Endometrial microvascular endothelial cells (primary cell): ENCODE measurements around the gene NDEL1. TPM values are rescaled to one million over a fixed set of nuclear protein-coding genes. Genes with fewer than 3 reads are reported as not detected.

ENCODE experiments used
- in situ Hi-C: cut with HindIII; loops from 2 replicates; pipeline ENCODE4 v1.10.0; 2017; ENCODE audit warnings: low sequenced_read_pairs, low pct_unique_long_range_greater_than_20kb; ENCODE audit errors: inconsistent ontology term
- total RNA-seq: library from RNA; depleted of rRNA; stranded (reverse); fragments of >200 nt; gene quantifications from one replicate; pipeline ENCODE4 v1.2.3, GENCODE V29; 2015; ENCODE audit errors: inconsistent ontology term

The NDEL1 gene
- total RNA-seq, 1 donor from 2014 or later: 63.9 TPM

DNA sequence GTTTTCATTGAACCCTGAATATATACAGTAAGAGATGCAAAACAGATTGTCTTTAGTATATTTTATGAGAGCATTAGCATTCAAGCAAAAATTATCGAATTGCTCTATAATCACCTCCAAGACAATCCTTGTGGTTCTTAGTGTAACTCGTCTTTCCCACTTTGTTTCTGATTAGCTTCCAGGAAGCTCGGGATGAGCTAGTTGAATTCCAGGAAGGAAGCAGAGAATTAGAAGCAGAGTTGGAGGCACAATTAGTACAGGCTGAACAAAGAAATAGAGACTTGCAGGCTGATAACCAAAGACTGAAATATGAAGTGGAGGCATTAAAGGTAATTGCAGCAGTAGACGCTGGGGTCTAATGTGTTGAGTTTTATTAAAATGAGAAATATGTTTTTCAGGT lies 9.9 kb downstream of the NDEL1 start:
- in situ Hi-C loops: loop anchor here (25.0 kb wide), 1 partner anchor 317 kb away; the partner anchor contains the start of gene SPDYE4

DNA sequence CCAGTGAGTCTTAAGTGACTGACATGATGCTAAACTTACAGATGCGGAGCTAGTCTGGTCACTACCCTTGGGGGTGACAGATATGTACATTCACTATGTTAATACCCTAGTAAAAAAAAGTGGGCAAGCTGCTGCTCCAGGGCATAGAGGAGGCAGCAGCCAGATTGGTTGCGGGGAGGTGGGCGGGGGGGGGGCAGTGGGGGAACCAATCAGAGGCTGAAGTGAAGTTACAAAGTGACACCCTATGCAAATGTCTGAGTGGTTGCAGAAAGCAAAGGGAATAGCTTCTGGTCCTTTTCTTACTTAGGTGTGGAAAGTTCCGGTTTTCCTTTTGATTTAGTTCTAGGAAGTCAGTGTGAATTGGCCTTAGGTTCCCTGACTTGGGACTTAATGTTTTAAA lies 12.1 kb downstream of the NDEL1 start:
- in situ Hi-C loops: loop anchor here (25.0 kb wide), 1 partner anchor 315 kb away; the partner anchor contains the start of gene SPDYE4

DNA sequence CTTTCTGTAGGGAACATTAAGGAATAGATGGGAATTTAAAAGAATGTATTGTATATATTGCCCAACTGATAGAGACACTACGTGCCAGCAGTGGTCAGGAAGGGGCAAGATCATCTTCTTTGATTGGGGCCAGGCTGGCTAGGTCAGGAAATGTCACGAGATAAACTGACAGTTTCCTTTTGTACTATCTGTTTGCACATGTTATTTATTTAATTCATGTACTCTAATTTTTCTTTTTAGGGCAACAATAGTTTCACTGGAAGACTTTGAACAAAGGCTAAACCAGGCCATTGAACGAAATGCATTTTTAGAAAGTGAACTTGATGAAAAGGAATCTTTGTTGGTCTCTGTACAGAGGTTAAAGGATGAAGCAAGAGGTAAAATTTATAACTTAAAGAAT lies 12.6 kb downstream of the NDEL1 start:
- in situ Hi-C loops: loop anchor here (25.0 kb wide), 1 partner anchor 314 kb away; the partner anchor contains the start of gene SPDYE4

DNA sequence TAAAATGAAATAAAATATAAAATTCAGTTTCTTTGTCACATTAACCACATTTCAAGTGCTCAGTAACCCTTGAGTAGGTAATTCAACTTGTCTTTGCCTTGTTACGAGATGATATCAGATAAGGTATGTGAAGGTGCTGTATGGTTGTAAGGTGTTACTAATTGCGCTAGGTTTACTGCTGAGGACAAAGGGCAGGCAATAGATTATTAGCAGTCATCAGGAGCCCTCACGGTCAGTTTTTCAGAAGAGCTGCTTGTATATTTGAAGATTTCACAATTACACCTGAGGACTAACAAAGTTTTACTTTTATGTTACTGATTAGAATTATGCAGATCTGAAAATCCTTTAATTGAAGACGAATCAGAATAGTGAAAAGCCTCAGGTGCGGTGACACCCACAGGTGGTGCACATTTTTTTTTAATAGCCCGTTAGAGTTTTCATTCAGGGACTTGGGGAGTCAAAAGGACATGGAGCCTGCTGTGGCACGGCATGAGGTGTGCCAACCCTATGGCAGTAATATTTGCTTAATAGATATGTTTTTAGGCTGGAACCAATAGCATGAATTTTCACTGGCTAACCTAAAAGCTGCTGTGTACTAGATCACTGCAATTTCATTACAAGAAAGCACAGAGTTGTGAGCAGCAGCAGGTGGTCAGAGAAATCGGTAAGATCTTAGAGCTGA lies 16.4 kb downstream of the NDEL1 start:
- in situ Hi-C loops: no loop called here

DNA sequence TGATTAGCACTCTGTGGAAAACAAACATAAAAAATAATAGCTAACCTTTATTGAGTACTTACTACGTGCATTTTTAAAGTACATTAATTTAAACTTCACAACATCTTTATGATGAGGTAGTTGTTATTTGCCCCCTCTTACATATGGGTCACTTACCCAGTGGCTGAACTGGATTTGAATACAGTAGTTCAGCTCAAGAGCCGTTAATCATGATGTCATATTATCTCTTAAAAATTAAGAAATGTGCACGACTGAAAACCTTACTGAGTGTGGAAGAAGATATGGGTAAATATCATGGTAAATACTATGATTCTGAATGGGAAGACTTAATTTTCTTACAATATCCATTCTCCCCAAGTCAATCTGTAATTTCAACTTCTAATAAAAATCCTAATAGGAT lies 17.6 kb downstream of the NDEL1 start:
- in situ Hi-C loops: no loop called here

DNA sequence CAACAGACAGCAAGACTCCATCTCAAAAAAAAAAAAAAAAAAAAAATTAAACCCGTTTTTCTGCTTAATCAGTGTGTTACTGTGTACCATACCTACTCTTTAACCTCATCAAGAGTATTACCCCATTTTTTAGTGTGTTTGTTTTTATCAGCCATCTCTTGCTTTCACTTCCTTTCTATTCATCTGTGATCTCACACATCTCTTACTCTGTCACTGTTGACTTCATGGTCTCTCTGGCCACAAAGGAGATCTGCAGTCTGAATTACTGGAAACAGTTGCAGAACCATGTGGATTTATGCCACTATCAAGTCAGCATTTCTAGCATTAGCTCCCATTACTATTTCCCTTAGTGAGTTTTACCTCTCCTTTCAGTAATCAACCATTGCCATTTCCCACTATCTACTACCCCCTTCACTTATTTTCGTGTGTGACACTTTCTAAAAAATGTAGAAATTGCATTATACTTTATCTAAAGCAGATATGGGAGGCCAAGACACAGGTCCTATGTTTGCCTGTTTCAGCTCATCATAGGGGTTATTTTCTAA lies 20.1 kb downstream of the NDEL1 start:
- in situ Hi-C loops: no loop called here

DNA sequence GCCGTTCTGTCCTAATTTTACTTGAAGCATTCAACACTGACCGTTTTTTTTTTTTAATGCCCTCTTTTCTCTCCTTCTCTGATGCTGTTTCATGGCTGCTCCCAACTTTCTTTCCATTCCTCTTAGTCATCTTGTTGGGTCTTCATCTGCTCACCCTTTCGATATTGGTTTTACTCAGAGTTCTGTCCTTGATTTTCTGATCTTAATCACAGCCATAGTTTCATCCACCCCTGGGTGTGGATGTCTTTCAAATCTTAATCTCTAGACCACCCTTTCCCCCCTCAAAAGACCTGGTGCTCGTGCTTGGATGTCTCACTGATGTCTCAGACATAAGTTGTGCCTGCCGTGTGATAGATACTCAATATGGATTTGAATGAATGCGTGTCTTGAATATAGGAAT lies 22.4 kb downstream of the NDEL1 start:
- in situ Hi-C loops: no loop called here

DNA sequence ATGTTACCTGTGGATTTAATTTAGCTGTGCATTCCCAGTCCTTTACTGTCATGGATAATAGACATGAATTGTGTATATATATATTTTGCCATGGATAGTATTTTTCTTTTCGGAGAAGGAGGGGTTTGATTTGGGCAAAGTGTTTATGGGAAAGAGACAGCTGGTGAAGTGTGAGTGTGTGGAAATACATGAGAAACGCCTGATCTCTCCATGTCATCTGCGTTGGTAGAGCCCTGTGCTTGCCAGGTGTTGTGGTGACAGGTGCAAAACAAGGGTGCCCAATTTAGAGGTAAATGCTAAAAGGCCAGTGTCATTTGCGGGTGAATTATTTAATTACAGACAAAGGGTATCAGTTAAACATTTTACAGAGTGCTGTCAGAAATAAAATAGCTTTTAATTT lies 23.4 kb downstream of the NDEL1 start:
- in situ Hi-C loops: no loop called here

DNA sequence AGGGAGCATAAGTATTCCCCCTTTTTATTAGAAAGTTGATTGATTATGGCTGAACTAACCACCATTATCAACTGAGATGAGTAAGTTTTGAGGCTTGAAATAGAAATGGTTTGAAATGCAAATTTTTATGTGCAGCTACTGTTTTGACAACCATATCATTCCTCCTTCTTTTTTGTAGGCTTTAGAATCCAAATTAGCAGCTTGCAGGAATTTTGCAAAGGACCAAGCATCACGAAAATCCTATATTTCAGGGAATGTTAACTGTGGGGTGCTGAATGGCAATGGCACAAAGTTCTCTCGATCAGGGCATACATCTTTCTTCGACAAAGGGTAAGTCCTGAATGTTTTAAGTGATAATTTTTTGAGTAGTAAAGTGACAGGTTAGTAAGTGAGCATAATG lies 24.1 kb downstream of the NDEL1 start:
- in situ Hi-C loops: no loop called here

DNA sequence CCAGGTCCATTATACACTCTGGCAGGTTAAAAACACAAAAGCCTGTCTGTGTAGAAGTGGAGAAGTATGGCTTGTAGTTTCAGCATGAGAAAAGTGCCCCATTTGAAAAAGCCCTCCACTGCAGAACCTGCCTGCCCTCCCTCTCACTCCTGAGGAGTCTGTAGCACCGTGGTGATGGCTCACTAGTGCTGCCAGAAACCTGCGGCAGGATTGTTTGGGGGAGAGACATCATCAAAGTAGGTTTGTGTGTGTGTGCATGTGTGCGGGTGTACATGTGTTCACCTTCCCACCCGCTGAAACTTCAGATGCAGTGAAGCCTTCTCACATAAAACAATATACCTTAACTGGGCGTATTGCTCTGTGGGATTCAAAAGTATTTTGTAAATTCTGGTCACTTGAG lies 26.9 kb downstream of the NDEL1 start:
- in situ Hi-C loops: no loop called here

DNA sequence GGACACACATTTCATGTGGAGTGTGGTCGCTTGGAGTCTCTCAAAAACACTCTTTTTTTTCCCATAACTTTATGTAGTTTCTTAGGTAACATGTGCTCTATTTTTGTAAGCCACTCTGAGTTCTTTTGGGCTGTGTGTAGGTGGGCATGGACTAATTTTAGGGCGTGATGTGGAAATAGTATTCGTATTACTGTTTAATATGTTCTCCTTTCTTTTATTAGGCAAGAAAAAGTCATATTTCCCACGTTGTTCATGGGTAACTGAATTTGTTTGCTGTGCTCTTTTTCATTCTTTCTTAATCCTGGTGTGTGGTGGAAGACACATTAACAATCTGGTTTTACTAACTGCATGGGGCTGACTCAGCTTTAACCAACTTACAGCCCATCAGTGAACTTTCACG lies 27.4 kb downstream of the NDEL1 start:
- in situ Hi-C loops: no loop called here

DNA sequence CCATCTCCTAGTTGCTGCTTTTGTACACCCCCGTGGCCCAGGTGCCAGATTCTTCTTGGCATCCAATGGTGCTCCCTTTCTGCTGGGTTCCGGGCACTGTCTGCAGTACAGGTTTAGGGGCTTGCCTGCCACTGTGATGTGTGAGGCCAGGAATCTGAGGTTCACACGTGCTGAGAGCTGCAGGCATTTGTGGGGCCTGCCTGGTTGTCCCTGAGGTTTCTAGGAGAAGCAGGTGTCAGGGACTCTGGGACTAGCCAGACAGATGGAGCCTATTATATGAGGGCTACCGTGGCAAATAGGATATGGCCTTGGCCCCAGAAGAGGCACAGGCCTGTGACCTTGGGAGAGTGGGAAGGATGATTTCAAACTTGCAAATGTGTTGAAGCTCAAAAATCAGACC lies 29.3 kb downstream of the NDEL1 start:
- in situ Hi-C loops: no loop called here

DNA sequence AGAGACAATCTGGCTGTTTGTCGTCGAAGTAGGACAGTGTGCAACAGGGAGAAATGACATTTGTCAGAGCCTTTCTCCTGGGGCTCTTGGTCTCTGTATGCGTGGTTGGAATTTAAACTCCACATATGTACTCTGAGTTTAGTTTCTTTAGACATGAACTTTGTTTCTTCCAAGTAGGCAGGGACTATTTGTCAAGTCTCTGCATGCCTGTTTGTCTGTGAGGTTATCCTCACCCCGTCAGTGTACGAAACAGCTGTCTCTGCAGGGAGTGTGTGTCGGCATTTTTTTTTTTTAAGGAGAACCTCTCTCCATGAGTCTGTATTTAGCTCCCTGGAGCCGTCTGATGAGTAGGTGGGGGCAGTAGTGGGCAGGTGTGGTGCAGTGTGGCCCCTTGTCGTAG lies 29.7 kb downstream of the NDEL1 start:
- in situ Hi-C loops: no loop called here

DNA sequence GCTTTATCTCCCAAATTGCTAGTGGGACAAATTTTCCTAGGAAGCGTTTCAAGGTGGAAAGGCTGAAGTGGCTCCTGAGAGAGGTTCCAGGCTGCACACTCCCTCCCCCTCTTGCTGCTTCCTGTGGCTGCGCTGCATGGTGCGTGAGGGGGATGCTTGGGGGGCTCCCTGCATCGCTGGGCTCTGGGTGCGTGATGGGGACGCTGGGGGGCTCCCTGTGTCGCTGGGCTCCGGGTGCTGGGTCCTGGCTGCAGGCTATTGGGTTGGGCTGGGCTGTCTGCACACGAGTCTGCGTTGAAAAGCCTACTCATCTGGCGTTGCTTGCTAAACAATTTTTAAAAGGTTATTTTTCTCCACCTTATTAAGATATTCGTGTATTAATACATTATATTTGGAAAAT lies 30.1 kb downstream of the NDEL1 start:
- in situ Hi-C loops: no loop called here

DNA sequence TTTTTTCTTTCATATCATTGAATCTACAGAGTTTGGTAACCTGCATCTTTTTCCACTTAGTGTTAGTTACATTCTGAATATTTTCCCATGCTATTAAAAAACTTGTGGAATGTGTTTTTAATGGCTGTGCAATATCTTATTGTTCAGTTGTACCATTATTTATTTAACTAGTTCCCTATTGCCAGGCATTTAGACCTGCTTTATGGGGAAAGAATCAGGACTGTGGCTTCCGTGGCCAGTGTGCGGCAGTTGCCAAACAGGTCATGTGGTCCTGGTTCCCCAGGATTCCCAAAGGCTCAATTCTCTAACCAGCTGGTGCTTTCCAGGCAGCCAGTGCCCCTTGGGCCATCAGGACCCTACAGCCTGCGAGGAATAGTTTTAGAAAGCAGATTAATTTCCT lies 30.8 kb downstream of the NDEL1 start:
- in situ Hi-C loops: no loop called here

DNA sequence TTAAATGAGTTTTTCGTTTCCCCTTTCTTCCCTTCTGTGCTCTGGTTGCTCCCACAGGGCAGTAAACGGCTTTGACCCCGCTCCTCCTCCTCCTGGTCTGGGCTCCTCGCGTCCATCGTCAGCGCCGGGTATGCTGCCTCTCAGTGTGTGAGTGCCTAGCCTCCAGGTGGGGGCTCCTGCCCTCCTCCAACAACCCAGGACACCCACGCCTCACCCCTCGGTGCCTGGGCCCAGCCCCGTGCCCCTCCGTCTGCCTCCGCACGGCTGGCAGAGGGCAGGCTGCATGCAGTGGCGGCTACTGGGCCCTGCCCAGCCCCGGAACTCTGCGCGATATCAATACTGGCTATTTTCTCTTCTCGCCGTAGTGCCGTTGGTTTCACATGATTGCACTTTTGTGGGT lies 31.2 kb downstream of the NDEL1 start:
- in situ Hi-C loops: no loop called here

DNA sequence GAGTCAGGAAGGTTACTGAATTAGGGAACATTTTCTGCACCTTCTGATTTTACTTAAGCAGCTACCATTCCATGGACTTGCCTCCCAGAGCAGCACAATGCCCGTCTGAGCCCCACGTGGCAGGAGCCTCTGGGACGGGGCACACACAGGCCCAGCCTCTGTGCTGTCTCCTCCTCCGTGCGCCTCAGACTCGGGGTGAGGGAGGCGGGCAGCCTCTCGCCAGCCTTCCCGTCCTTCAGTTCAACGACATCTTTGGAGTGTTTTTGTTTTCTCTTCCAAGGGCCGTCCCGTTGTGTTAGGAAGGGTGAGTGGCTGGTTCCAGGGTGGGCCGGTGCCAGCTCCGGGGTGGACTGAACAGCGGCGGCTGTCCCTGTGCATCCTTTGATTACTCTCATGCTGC lies 31.8 kb downstream of the NDEL1 start:
- in situ Hi-C loops: no loop called here

DNA sequence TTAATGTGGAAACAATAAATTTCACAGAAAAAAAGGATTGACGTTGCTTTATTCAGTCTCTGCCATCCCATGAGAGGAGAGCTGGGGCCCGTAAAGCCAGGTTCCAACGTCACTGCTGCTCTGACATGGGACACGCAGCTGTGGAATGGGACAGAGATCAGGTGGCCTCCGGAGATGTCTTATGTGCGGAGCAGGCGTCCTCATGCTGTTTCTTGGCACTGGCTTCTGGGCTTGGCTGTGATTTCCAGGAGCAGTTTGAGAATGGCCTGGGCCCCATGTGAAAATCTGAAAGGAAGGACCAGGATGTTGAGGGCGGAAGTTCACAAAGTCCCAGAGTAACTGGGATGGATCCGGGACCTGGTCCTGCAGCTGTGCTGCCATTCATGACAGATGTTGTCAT lies 32.4 kb downstream of the NDEL1 start:
- in situ Hi-C loops: no loop called here

DNA sequence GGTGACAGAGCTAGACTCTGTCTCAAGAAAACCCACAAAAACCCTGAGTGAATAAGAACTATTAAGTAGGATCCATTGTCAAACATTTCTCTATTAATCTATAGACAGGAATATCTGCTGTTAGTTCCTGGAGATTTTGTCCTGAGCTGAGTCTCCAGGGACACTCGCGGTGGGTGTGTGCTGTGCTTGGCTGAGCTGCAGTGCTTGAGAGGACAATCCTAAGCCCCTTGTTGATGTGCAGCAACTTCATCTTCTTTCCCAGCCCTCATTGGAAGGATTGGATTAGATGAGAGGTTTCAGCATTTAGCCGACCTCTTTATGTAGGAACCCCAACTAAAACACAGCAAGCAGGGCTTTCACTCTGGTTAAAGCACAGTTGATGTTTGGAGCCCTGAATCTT lies 33.3 kb downstream of the NDEL1 start:
- in situ Hi-C loops: no loop called here

DNA sequence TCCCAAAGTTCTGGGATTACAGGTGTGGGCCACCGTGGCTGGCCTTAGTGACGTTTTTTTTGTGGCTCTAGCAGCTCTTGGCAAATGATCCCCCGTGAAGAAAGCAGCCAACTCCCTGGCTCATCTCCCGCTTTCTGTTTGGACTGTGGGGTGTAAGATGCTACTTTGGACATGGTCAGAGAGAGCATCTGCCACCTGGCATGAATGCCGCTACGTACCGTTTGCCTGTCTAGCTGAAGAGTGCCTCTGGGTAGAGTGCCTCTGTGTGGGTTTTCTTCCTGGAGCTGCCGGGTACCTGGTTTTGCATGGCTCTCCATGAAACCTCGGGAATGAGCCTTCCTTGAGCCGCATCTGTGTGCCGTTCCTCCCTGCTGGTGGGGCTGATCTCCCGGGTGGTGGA lies 34.3 kb downstream of the NDEL1 start:
- in situ Hi-C loops: no loop called here
